GM19193 (cell line): ENCODE data around the gene CAPN5.

ENCODE experiments used
- POLR2A ChIP-seq: IDR thresholded peaks from 4 replicates; pipeline ENCODE4 v1.6.1; 2011; ENCODE audit not compliant: insufficient read depth, insufficient read length; ENCODE audit errors: extremely low read depth

The CAPN5 gene

DNA sequence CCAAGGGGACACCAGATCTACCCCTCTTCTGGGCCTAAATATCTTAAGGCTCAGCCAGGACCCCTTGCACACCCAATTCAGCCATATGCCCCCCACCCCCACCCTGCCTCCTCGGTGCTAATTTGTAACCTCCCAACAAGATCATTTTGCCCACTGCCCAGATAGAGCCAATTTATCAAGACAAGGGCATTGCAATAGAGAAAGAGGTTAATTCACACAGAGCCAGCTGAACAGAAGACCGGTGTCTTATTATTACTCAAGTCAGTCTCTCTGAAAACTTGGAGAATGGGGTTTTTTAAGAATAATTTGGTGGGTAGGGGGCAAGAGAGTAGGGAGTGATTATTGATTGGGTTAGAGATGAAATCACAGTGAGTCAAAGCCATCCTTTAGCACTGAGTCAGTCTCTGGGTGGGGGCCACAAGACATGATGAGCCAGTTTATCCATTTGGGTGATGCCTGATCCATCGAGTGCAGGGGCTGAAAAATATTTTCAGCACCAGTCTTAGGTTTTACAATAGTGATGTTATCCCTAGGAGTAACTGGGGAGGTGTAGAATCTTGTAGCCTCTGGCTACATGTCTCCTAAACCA, 9.9 kb upstream of the CAPN5 start:
- TF ChIP-seq POLR2A, result no peak

DNA sequence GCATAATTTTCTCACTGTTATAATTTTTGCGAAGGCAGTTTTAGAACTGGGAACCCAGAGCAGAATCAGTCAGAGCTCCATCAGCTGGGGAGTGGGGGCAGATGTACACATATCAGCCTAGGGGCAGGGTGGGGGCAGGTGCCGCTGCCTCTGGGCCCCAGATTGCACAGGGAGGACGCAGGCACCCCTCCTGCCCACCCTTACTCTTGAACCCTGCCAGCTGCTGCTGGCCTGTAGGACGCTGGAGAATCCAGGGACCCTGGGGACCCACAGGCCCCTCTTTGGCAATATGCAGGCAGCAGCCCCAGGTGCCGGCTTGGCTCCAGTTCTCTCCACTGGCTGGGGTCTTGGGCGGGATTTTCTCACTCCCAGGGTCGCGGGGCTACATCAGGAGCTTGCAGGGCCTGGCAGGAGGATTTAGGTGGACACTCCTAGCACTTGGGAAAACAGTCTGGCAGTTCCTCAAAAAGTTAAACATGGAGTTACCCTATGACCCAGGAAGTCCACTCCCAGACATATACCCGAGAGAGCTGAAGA, 8.8 kb upstream of the CAPN5 start:
- TF ChIP-seq POLR2A, result no peak

DNA sequence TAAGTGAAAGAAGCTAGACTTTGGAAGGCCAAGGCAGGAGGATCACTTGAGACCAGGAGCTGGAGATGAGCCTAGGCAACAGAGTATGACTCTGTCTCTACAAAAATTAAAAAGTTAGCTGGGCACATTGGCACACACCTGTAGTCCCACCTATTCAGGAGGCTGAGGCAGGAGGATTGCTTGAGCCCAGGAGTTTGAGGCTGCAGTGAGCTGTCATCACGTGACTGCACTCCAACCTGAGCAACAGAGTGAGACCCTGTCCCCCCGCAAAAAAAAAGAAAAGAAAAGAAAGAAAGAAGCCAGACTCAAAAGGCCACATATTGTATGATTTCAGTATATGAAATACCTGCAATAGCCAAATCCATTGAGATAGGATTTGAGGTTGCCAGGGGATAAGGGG, 7.9 kb upstream of the CAPN5 start:
- no peak for TF ChIP-seq POLR2A

DNA sequence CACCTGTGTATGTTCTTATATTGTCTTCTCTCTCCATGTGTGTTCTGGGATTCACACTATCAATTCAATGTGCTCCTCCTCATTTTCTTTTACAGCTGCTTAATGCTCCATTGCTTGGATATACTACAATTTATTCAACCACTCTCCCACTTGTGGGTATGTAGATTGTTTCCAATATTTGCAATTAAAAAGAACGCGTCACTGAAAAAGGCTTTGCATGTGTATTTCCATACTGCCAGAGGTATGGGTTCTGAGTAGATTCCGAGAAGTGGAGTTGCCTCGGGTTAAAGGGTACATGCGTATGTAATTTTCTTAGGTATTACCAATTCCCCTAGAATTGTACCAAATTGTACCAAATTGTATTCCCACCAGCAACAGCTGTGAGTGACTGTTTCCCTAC, 7.0 kb upstream of the CAPN5 start:
- TF ChIP-seq POLR2A, result no peak

DNA sequence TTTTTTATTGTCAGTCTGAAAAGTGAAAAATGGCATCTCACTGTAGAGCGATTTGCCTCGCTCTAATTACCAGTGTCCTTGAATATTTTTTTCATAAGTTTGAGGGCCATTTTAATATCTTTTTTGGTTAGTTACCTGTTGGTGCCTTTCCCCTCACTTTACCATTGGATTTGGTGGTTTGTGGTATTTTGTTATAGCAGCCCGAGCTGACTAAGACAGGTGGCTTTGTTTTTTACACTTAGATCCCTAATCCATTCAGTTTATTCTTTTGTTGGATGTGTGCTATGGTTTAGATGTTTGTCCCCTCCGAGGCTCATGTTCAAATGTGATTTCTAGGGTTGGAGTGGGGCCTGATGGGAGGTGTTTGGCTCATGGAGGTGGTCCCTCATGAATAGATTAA, 6.5 kb upstream of the CAPN5 start:
- TF ChIP-seq POLR2A, result no peak

DNA sequence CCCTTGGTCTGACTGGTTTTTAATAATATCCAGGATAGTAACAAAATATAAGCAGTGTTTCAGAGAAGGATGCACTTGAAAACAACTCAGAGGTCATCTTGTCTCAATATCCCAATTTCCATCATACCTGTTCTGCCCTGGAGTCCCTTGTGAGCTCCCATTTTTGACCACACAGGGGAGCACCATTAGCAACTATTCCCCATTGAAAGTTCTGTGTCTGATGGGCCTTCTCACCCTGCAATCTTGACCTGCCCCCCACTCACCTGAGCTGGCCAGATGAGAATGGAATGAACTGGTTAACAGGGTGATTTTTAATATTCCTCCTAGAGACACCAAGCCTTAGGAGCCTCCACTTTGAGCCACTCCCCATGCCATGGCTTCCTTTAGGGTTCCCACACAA, 3.8 kb upstream of the CAPN5 start:
- TF ChIP-seq POLR2A, result no peak

DNA sequence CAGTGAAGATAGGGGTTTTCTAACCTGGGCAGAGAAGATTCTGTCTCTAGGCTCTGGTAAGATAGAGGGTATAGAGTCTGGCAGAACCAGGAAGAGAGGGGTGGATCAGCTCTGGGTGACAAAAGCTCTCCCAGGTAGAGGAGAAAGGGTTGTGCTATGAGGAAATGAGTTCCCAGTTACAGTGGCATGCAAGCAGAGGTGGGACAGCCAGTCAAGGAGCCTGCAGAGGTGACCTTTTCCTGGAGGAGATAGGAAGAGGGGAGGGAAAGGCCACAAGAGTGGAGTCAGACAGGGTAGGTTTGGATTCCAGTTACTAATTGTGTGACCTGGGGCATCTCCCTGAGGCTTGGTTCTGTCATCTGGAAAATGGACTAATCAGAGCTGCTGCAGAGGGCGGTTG, 3.4 kb upstream of the CAPN5 start:
- no peak for TF ChIP-seq POLR2A

DNA sequence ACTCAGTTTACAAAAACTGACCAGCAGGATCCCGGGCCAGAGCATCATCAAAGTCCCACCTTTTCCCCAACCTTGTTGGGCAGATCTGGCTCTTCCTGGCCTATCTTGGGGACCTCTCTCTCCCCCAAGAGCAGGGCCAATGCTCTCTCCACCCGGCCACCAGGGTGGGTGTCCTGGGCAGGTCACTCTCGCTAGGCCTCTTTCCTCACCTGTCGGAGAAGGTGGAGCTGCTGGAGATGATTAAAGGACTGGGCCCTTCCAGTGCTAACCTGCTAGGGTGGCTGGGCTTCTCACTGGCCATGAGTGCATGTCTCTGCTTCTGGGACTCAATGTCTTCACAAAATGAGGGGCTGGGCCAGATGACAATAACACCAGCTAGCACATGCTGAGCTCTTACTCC, 2.9 kb upstream of the CAPN5 start:
- TF ChIP-seq POLR2A, result no peak

DNA sequence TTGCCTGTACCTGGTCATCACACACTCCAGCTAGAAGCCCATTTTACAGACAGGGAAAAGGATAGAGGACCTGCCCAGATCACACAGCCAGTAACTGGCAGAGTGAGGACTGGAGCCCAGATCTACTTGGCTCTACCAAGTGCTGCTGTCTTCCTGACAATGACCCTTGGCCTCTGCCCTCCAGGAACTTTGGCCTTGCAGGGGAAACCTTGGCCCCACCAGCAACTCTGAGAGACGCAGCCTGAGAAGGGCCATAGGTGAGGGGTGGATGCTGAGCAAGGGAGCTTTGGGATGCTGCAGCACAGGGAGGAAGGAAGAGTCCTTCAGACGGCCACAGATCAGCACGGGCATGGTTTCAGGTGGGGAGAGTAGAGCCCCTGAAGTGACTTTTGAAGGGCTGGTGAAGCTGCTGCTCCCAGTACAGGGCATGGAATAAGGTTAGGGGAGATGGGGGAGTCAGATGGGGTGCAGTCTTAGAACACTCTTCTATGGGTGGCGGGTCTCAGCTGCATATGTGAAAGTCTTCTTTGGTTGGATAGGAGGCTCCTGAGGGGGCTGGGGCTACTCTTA, 2.0 kb upstream of the CAPN5 start:
- no peak for TF ChIP-seq POLR2A

DNA sequence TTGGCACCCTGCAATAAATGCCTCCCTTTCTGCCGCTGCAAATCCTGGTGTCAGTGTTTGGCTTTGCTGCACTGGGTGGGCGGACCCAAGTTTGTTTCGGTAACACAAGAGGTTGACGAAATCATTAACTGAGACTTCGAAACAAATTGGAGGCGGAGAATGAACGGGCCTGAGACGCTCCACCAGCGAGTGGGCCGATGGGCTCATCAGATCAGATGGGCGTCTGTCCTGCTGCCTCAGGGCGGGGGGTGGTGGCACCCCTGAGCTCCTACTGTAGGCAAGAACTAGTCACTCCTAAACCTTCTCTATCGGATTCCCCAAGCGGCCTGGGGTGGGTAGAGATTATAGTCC, 918 bp upstream of the CAPN5 start:
- TF ChIP-seq POLR2A, result no peak

DNA sequence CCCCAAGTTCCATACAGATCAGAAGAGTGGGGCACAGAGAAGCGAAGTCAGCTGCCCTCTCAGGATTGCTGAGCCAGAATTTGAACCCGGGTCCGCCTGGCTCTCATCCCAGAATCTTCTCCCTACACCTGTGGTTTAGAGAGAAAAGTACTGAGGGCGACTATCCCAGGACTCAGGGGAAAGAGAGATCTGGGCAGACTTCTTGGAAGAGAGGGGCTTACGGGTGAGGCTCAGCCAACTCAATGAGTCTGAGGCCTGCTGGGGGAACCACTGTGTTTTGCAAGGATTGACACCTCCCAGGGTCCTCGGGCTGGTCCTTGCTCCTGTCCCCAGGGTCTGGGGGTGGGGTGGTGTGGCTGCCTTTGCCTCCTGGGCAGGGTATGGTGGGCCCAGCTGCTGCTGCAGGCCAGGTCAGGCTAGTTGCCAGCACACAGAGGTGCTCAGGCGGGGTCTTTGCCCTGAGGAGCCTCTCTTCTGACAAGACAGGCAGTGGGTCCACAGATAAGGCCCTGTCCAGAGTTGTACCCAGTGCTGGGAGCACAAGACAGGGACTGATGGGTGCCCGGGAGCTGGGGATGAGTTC, 1.2 kb downstream of the CAPN5 start:
- no peak for TF ChIP-seq POLR2A

DNA sequence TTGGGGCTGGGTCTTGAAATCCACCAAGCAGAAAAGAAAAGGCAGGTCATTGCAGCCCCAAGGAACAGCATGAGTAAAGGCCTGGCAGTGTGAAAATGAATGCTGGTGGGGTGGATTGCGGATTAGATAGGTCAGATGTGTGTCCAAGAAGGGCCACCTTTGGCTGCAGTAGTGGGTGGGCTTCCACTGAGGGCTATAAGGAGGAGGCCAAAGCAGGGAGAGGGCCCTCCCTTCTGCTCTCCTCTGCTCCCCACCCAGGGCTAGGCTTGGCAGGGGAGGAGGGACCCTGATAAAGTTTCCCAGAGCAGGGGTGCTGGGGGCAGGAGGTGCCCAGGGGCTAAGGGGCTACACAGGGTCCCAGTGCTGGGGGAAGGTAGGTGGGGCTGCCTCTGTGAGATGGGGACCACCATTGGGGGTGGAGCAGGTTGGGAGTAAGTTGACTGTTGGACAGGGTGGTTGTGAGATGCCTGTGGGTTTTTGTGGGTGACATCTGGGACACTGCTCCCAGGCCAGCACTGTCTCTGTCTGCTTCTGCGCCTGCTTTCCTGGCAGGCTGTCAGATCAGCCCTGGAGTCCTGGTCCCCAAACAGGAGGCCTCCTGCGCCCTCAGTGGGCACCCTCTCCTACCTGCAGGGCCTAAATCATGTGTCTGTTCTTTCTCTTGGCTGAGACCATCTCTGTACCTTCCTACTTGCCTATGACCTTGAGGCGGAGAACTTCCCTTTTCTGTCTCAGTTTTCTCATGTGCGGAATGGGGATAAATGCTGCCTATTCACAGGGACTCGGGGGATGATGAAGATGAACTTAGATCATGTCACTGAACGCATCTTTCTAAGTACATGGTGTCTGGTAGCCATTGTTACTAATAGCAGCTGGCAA, 1.9 kb downstream of the CAPN5 start:
- TF ChIP-seq POLR2A, result no peak

DNA sequence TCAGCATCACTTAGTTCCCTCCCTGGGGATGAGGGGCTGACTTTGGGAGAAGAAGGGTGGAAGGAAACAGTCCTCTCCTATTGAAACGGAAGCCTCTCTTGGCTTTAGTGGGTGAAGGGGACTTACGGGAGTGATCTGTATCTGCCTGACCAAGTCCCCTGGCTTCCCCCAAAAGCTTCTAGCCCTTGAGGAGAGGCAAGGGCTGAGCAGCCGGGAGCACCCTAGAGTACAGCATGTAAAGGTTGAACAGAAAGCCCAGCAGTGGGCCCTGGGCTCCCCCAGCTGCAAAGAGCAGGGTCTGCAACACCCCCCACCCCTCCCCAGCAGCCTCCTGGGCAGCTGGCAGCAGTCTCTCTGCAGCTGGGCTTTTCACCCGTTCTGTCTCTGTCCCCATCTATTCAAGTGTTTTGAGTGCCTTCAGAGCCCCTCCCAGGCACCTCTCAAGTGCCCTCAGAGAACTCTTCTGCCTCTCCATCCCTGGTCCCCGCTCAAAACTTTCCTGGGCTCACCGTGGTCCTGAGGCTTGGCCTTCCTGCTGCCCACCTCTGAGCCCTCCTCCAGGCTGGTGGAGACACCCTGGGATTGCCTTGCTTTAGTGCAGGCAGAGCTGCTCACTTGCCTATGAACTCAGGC, 2.7 kb downstream of the CAPN5 start:
- no peak for TF ChIP-seq POLR2A

DNA sequence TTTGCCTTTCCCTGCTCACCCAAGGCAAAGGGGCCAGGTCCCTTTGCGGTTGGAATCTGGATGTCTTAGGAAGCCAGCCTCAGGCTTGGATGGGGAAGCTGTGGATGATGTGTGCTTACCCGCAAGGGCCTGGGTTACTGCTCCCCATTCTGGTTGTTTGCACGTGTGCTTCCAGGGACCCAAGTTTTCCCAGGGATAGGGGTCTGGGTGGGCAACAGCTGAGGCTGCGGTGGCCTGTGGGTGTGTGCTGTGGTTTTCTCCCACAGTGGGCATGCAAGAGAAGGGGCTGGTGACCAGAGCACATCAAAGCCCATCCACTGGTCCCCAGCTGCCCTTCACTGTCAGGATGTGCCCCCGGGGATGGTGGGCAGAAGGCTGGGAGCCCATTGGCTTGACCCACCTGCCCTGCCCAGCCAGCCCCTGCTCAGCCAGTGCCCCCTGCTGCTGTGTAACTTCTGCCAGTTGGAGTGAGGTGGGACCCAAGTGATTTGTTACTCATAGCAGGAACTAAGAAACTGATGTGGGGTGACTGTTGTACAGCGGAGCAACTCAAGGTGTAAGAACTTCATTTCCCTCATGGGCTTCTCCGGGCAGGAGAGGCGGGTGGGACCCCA, 3.3 kb downstream of the CAPN5 start:
- TF ChIP-seq POLR2A, result no peak

DNA sequence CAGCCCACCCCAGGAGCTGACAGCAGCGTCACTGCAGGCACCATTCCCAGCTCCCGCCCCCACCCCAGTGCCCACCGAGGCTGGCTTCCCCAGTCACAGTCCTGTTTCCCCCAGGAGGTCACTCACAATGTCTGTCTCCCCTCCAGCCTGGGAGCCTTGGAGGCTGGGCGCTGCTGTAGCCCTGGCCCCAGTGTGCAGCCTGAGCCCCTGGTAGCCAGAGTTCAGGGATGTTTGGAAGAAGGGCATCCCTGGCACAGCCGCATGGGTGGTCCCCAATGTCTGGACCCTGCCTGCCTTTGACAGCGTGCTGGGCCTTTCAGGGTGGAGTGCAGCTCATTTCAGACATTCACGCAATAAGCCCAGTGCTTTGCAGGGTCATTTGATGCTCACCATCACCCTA, 4.3 kb downstream of the CAPN5 start:
- TF ChIP-seq POLR2A, result no peak
